ENCODE data around the gene RAPGEF5. TPM values are rescaled to one million over a fixed set of nuclear protein-coding genes. Genes with fewer than 3 reads are reported as not detected.

RAPGEF5 gene
- total and polyA plus RNA-seq, 2 experiments from 2014 or later, result 0.11 to 0.86 TPM

- 0 out of 2 replicates have a peak, but pooled peaks cover 6% of the 10 kb centered on the region for H3K4me1 ChIP-seq (ENCODE audit: insufficient read depth)
- in situ Hi-C loops (cut with MboI), result no loop called here
- DNase-seq, result no peak
Measured at GRCh38 chr7:22319424-22320403, 37.2 kb downstream of the RAPGEF5 start.

GRCh38 chr7:22318376-22318775 is 38.6 kb downstream of the RAPGEF5 start:
- H4K20me1 ChIP-seq (ENCODE audit: insufficient read depth), result no peaks in the 10 kb centered on the region
- no peaks in the 10 kb centered on the region for H3K79me2 ChIP-seq (ENCODE audit: insufficient read depth)
- no peaks in the 10 kb centered on the region for H3K9me2 ChIP-seq (ENCODE audit: insufficient read depth)
- H3K36me3 ChIP-seq (ENCODE audit: low read depth), result no peaks in the 10 kb centered on the region
- in situ Hi-C loops (cut with MboI), result no loop called here
- DNase-seq, result no peak
- no peaks in the 10 kb centered on the region for H3F3A ChIP-seq (ENCODE audit: insufficient read depth)
- H3K9me3 ChIP-seq (ENCODE audit: low read depth), result no peaks in the 10 kb centered on the region
- no peak overlapping the region for H2AFZ ChIP-seq
- H3K4me2 ChIP-seq (ENCODE audit: unreplicated experiment), result no peak overlapping the region
- H3K27me3 ChIP-seq (replicated peaks; ENCODE audit: insufficient read depth), result no peaks in the 10 kb centered on the region
- TF ChIP-seq EZH2phosphoT487 (IDR thresholded peaks at IDR 0.05; ENCODE audit: insufficient read depth, low read depth) (no peak), EZH2 (IDR thresholded peaks at IDR 0.05; ENCODE audit: insufficient read depth, poor library complexity, severe bottlenecking) (no peak)
- H3K4me3 ChIP-seq, result no peak overlapping the region
- H3K9ac ChIP-seq, result no peak overlapping the region
- no peak overlapping the region for H3K27ac ChIP-seq
- 47 to 68% methylated on average over 4 of the region's 4 CpGs for WGBS, 2 experiments (ENCODE audit: low coverage in 1 of 2, low lambda C conversion rate in 2 of 2, missing lambda C conversion rate in 2 of 2)
- H3K4me1 ChIP-seq (ENCODE audit: insufficient read depth), result 0 out of 2 replicates have a peak, but pooled peaks cover 6% of the 10 kb centered on the region

More at GRCh38 chr7:22319424-22320403, 37.2 kb downstream of the RAPGEF5 start:
- H3K9me2 ChIP-seq (ENCODE audit: insufficient read depth), result no peaks in the 10 kb centered on the region
- no peaks in the 10 kb centered on the region for H3K36me3 ChIP-seq (ENCODE audit: low read depth)
- no peak overlapping the region for H3K4me3 ChIP-seq
- no peak overlapping the region for H3K9ac ChIP-seq
- H3K4me2 ChIP-seq (ENCODE audit: unreplicated experiment), result no peak overlapping the region
- H3K9me3 ChIP-seq (ENCODE audit: low read depth), result no peaks in the 10 kb centered on the region
- H3K27ac ChIP-seq, result no peak overlapping the region
- H2AFZ ChIP-seq, result no peak overlapping the region
- WGBS, 2 experiments (ENCODE audit: low coverage in 1 of 2, low lambda C conversion rate in 2 of 2, missing lambda C conversion rate in 2 of 2), result 36 to 38% methylated on average over 7 of the region's 7 CpGs
- H3F3A ChIP-seq (ENCODE audit: insufficient read depth), result no peaks in the 10 kb centered on the region
- no peaks in the 10 kb centered on the region for H3K27me3 ChIP-seq (replicated peaks; ENCODE audit: insufficient read depth)
- TF ChIP-seq EZH2phosphoT487 (IDR thresholded peaks at IDR 0.05; ENCODE audit: insufficient read depth, low read depth) (no peak), EZH2 (IDR thresholded peaks at IDR 0.05; ENCODE audit: insufficient read depth, poor library complexity, severe bottlenecking) (no peak)
- no peaks in the 10 kb centered on the region for H3K79me2 ChIP-seq (ENCODE audit: insufficient read depth)
- no peaks in the 10 kb centered on the region for H4K20me1 ChIP-seq (ENCODE audit: insufficient read depth)

GRCh38 chr7:22317632-22318031 is 39.3 kb downstream of the RAPGEF5 start:
- Histone ChIP-seq H4K20me1 (ENCODE audit: insufficient read depth) (no peaks in the 10 kb centered on the region), H3K36me3 (ENCODE audit: low read depth) (no peaks in the 10 kb centered on the region), H3K4me3 (no peak overlapping the region), H3K27ac (no peak overlapping the region), H3K4me1 (ENCODE audit: insufficient read depth) (0 out of 2 replicates have a peak, but pooled peaks cover 6% of the 10 kb centered on the region), H3F3A (ENCODE audit: insufficient read depth) (no peaks in the 10 kb centered on the region), H3K9me2 (ENCODE audit: insufficient read depth) (no peaks in the 10 kb centered on the region), H3K27me3 (replicated peaks; ENCODE audit: insufficient read depth) (no peaks in the 10 kb centered on the region), H3K79me2 (ENCODE audit: insufficient read depth) (no peaks in the 10 kb centered on the region), H3K4me2 (ENCODE audit: unreplicated experiment) (no peak overlapping the region), H2AFZ (no peak overlapping the region), H3K9ac (no peak overlapping the region), H3K9me3 (ENCODE audit: low read depth) (no peaks in the 10 kb centered on the region)
- in situ Hi-C loops (cut with MboI), result no loop called here
- 76 to 82% methylated on average over 4 of the region's 4 CpGs for WGBS, 2 experiments (ENCODE audit: low coverage in 1 of 2, low lambda C conversion rate in 2 of 2, missing lambda C conversion rate in 2 of 2)
- TF ChIP-seq EZH2phosphoT487 (IDR thresholded peaks at IDR 0.05; ENCODE audit: insufficient read depth, low read depth) (no peak), EZH2 (IDR thresholded peaks at IDR 0.05; ENCODE audit: insufficient read depth, poor library complexity, severe bottlenecking) (no peak)
- DNase-seq, result no peak

GRCh38 chr7:22316914-22317313 is 40.0 kb downstream of the RAPGEF5 start:
- H3F3A ChIP-seq (ENCODE audit: insufficient read depth), result no peaks in the 10 kb centered on the region
- TF ChIP-seq EZH2 (IDR thresholded peaks at IDR 0.05; ENCODE audit: insufficient read depth, poor library complexity, severe bottlenecking) (no peak), EZH2phosphoT487 (IDR thresholded peaks at IDR 0.05; ENCODE audit: insufficient read depth, low read depth) (no peak)
- no peaks in the 10 kb centered on the region for H4K20me1 ChIP-seq (ENCODE audit: insufficient read depth)
- no peak overlapping the region for H3K4me3 ChIP-seq
- H2AFZ ChIP-seq, result no peak overlapping the region
- in situ Hi-C loops (cut with MboI), result no loop called here
- H3K27ac ChIP-seq, result no peak overlapping the region
- no peaks in the 10 kb centered on the region for H3K27me3 ChIP-seq (replicated peaks; ENCODE audit: insufficient read depth)
- H3K4me1 ChIP-seq (ENCODE audit: insufficient read depth), result 0 out of 2 replicates have a peak, but pooled peaks cover 6% of the 10 kb centered on the region
- no peaks in the 10 kb centered on the region for H3K9me2 ChIP-seq (ENCODE audit: insufficient read depth)
- no peaks in the 10 kb centered on the region for H3K9me3 ChIP-seq (ENCODE audit: low read depth)
- no peak overlapping the region for H3K4me2 ChIP-seq (ENCODE audit: unreplicated experiment)
- H3K9ac ChIP-seq, result no peak overlapping the region
- H3K36me3 ChIP-seq (ENCODE audit: low read depth), result no peaks in the 10 kb centered on the region
- no peaks in the 10 kb centered on the region for H3K79me2 ChIP-seq (ENCODE audit: insufficient read depth)
- whole genome bisulfite sequencing, 2 experiments (ENCODE audit: low coverage in 1 of 2, low lambda C conversion rate in 2 of 2, missing lambda C conversion rate in 2 of 2), result 87 to 92% methylated on average over 4 of the region's 4 CpGs
- DNase-seq, result no peak
